CD4-positive, alpha-beta memory T cell (primary cell): ENCODE results near the gene RPN2. TPM values are rescaled to one million over a fixed set of nuclear protein-coding genes. Genes with fewer than 3 reads are reported as not detected.
A peak's percentile ranks its signal among the peaks of the same experiment; 100 is the strongest.

Experiments used
- CTCF ChIA-PET: fragments of 350-600 bp; sonication (Branson Sonifier 250); formaldehyde crosslinking; loops from one replicate; lab custom pipeline; 2021; ENCODE audit warnings: inconsistent platforms; ENCODE audit not compliant: partially characterized antibody; lab: Charles Lee
- POLR2A ChIA-PET: fragments of 350-600 bp; sonication (Branson Sonifier 250); formaldehyde crosslinking; loops from one replicate; lab custom pipeline; 2021; ENCODE audit not compliant: partially characterized antibody; lab: Charles Lee
- DNase-seq, 5 donors: peaks; one replicate each; pipeline versions ENCODE4 v3.0.0 to v3.0.0-alpha.2; 2020 to 2022; ENCODE audit warnings: mixed read lengths in 1 of 5
- H3K27ac ChIP-seq: one replicate; pipeline ENCODE4 v1.7.0; 2013; ENCODE audit warnings: low read depth, low read length
- H3K27me3 ChIP-seq: 2 replicates; pipeline ENCODE4 v1.7.0; 2013; ENCODE audit warnings: mild to moderate bottlenecking, low read length, moderate library complexity; ENCODE audit not compliant: insufficient read depth
- H3K36me3 ChIP-seq: 2 replicates; pipeline ENCODE4 v1.7.0; 2013; ENCODE audit warnings: mild to moderate bottlenecking, low read length, moderate library complexity; ENCODE audit not compliant: insufficient read depth
- H3K4me1 ChIP-seq: 2 replicates; pipeline ENCODE4 v1.7.0; 2013; ENCODE audit warnings: mild to moderate bottlenecking, low read length, moderate library complexity; ENCODE audit not compliant: insufficient read depth
- H3K4me3 ChIP-seq, 2 donors: one replicate each; pipeline ENCODE4 v1.7.0; 2013; ENCODE audit warnings: low read length in 2 of 2, mild to moderate bottlenecking in 1 of 2
- H3K9me3 ChIP-seq, 2 donors: one replicate each; pipeline ENCODE4 v1.7.0; 2013; ENCODE audit warnings: low read length in 2 of 2, control low read depth in 1 of 2; ENCODE audit not compliant: control insufficient read depth in 1 of 2
- H3K27ac Mint-ChIP-seq, 7 donors: one replicate each; pipeline ENCODE4 v1.8.0; 2020 to 2021; ENCODE audit warnings: mixed read lengths in 7 of 7, mild to moderate bottlenecking in 6 of 7, inconsistent platforms in 3 of 7, moderate library complexity in 3 of 7
- H3K27me3 Mint-ChIP-seq, 2 donors: one replicate each; pipeline ENCODE4 v1.8.0; 2020 to 2021; ENCODE audit warnings: mixed read lengths in 2 of 2
- H3K36me3 Mint-ChIP-seq, 2 donors: one replicate each; pipeline ENCODE4 v1.8.0; 2020 to 2021; ENCODE audit warnings: mixed read lengths in 2 of 2, inconsistent platforms in 1 of 2, mild to moderate bottlenecking in 1 of 2
- H3K4me1 Mint-ChIP-seq, 4 donors: one replicate each; pipeline ENCODE4 v1.8.0; 2020 to 2021; ENCODE audit warnings: mixed read lengths in 4 of 4, mild to moderate bottlenecking in 1 of 4
- H3K4me3 Mint-ChIP-seq, 8 donors: one replicate each; pipeline ENCODE4 v1.8.0; 2020 to 2021; ENCODE audit warnings: mixed read lengths in 8 of 8, mild to moderate bottlenecking in 7 of 8, moderate library complexity in 6 of 8, inconsistent platforms in 3 of 8
- H3K9me3 Mint-ChIP-seq, 8 donors: one replicate each; pipeline ENCODE4 v1.8.0; 2020 to 2021; ENCODE audit warnings: mixed read lengths in 8 of 8, mild to moderate bottlenecking in 5 of 8, inconsistent platforms in 3 of 8, moderate library complexity in 1 of 8
- intact Hi-C: fragments of 100-400 bp; cut with micrococcal nuclease; formaldehyde crosslinking; loops from one replicate; pipeline ENCODE4 v1.15.1; 2023
- polyA plus RNA-seq, 2 donors: library from polyadenylated mRNA; unstranded; fragments of 300-500 nt; fragmentation: Illumina TruSeq; gene quantifications; one replicate each; pipeline ENCODE4 v1.2.3, GENCODE V29; 2021
- total RNA-seq, 2 experiments: library from RNA; stranded (reverse); gene quantifications; one replicate each; pipeline ENCODE4 v1.2.3, GENCODE V29; 2021

Gene RPN2
- total and polyA plus RNA-seq, 4 experiments from 2014 or later, result 125 to 349 (median 192) TPM

GRCh38 chr20:37161830-37162549, 17.1 kb upstream of the RPN2 start:
- Histone ChIP-seq H3K9me3 (no peaks in the 10 kb centered on the region), H3K4me3 (no peak overlapping the region), H3K27ac (no peak overlapping the region), H3K4me1 (no peaks in the 10 kb centered on the region), H3K27me3 (no peaks in the 10 kb centered on the region), H3K36me3 (no peaks in the 10 kb centered on the region)
- CTCF ChIA-PET, result interaction anchor here (1.2 kb wide), 1 partner anchor 154 kb away, joined by 3 read pairs; no protein-coding TSS in a partner anchor
- Mint-ChIP-seq H3K27me3 (peaks cover 0 to 2% of the 10 kb centered on the region in 2 donors), H3K27ac (peak overlapping the region in 1 of 7 donors; percentile 49), H3K9me3 (no peaks in the 10 kb centered on the region), H3K36me3 (no peaks in the 10 kb centered on the region), H3K4me1 (no peaks in the 10 kb centered on the region), H3K4me3 (no peak overlapping the region)
- POLR2A ChIA-PET, result no interaction called here
- intact Hi-C loops, result no loop called here
- no peak for DNase-seq

GRCh38 chr20:37162646-37163045, 16.5 kb upstream of the RPN2 start:
- H3K9me3 Mint-ChIP-seq, result no peaks in the 10 kb centered on the region
- H3K4me3 ChIP-seq, result no peak overlapping the region
- intact Hi-C loops, result no loop called here
- ChIA-PET POLR2A (no interaction called here), CTCF (interaction anchor here (1.2 kb wide), 1 partner anchor 155 kb away, joined by 3 read pairs; no protein-coding TSS in a partner anchor)
- H3K9me3 ChIP-seq, result no peaks in the 10 kb centered on the region
- no peaks in the 10 kb centered on the region for H3K4me1 ChIP-seq
- no peak overlapping the region for H3K27ac ChIP-seq
- peaks cover 0 to 4% of the 10 kb centered on the region in 2 donors for H3K36me3 Mint-ChIP-seq
- H3K27me3 Mint-ChIP-seq, result peaks cover 0 to 2% of the 10 kb centered on the region in 2 donors
- no peak for DNase-seq
- no peak overlapping the region for H3K27ac Mint-ChIP-seq
- H3K27me3 ChIP-seq, result no peaks in the 10 kb centered on the region
- H3K4me1 Mint-ChIP-seq, result no peaks in the 10 kb centered on the region
- no peak overlapping the region for H3K4me3 Mint-ChIP-seq
- H3K36me3 ChIP-seq, result no peaks in the 10 kb centered on the region

GRCh38 chr20:37163832-37164554, 15.1 kb upstream of the RPN2 start:
- no peak overlapping the region for H3K4me3 Mint-ChIP-seq

GRCh38 chr20:37165031-37165430, 14.1 kb upstream of the RPN2 start:
- DNase-seq, result no peak
- ChIA-PET POLR2A (no interaction called here), CTCF (no interaction called here)
- peaks cover 0 to 2% of the 10 kb centered on the region in 2 donors for H3K27me3 Mint-ChIP-seq
- no peak overlapping the region for H3K27ac ChIP-seq
- H3K4me1 ChIP-seq, result no peaks in the 10 kb centered on the region
- no peak overlapping the region for H3K4me3 ChIP-seq
- H3K9me3 ChIP-seq, result no peaks in the 10 kb centered on the region
- H3K27ac Mint-ChIP-seq, result no peak overlapping the region
- peaks cover 0 to 7% of the 10 kb centered on the region in 2 donors for H3K36me3 Mint-ChIP-seq
- no peaks in the 10 kb centered on the region for H3K4me1 Mint-ChIP-seq
- intact Hi-C loops, result no loop called here
- H3K27me3 ChIP-seq, result no peaks in the 10 kb centered on the region
- no peaks in the 10 kb centered on the region for H3K36me3 ChIP-seq
- no peak overlapping the region for H3K4me3 Mint-ChIP-seq
- no peaks in the 10 kb centered on the region for H3K9me3 Mint-ChIP-seq

More at GRCh38 chr20:37163832-37164554, 15.1 kb upstream of the RPN2 start:
- Histone ChIP-seq H3K4me1 (no peaks in the 10 kb centered on the region), H3K4me3 (no peak overlapping the region), H3K27me3 (no peaks in the 10 kb centered on the region), H3K27ac (no peak overlapping the region), H3K36me3 (no peaks in the 10 kb centered on the region), H3K9me3 (no peaks in the 10 kb centered on the region)
- Mint-ChIP-seq H3K4me1 (no peaks in the 10 kb centered on the region), H3K27ac (no peak overlapping the region), H3K9me3 (no peaks in the 10 kb centered on the region), H3K27me3 (peaks cover 0 to 2% of the 10 kb centered on the region in 2 donors), H3K36me3 (peaks cover 0 to 7% of the 10 kb centered on the region in 2 donors)
- POLR2A ChIA-PET, result no interaction called here
- intact Hi-C loops, result no loop called here
- CTCF ChIA-PET, result no interaction called here
- no peak for DNase-seq

- ChIA-PET CTCF (interaction anchor here (1.5 kb wide), 1 partner anchor 12 kb away, joined by 5 read pairs; the partner anchor contains the start of gene RPN2), POLR2A (no interaction called here)
- intact Hi-C loops, result no loop called here
- Histone ChIP-seq H3K4me3 (no peak overlapping the region), H3K4me1 (no peaks in the 10 kb centered on the region), H3K27me3 (no peaks in the 10 kb centered on the region), H3K36me3 (no peaks in the 10 kb centered on the region), H3K9me3 (no peaks in the 10 kb centered on the region), H3K27ac (no peak overlapping the region)
- H3K9me3 Mint-ChIP-seq, result no peaks in the 10 kb centered on the region
- H3K4me1 Mint-ChIP-seq, result no peaks in the 10 kb centered on the region
- H3K4me3 Mint-ChIP-seq, result no peak overlapping the region
- DNase-seq, result no peak
- H3K27ac Mint-ChIP-seq, result no peak overlapping the region
- peaks cover 0 to 11% of the 10 kb centered on the region in 2 donors for H3K36me3 Mint-ChIP-seq
- H3K27me3 Mint-ChIP-seq, result peaks cover 0 to 2% of the 10 kb centered on the region in 2 donors
Measured at GRCh38 chr20:37166867-37167266, 12.3 kb upstream of the RPN2 start.

GRCh38 chr20:37172836-37173235, 6.3 kb upstream of the RPN2 start:
- Mint-ChIP-seq H3K4me3 (no peak overlapping the region), H3K27me3 (no peaks in the 10 kb centered on the region), H3K9me3 (no peaks in the 10 kb centered on the region), H3K27ac (no peak overlapping the region), H3K36me3 (peaks cover 0 to 5% of the 10 kb centered on the region in 2 donors), H3K4me1 (peaks cover 0 to under 1% (median under 1%) of the 10 kb centered on the region in 4 donors)
- ChIA-PET CTCF (interaction anchor here (1.9 kb wide), 1 partner anchor 22 kb away, joined by 7 read pairs; no protein-coding TSS in a partner anchor), POLR2A (no interaction called here)
- intact Hi-C loops, result loop anchor here (1.0 kb wide), 1 partner anchor 12 kb away; no protein-coding TSS in a partner anchor
- Histone ChIP-seq H3K4me3 (no peak overlapping the region), H3K36me3 (no peaks in the 10 kb centered on the region), H3K27ac (no peak overlapping the region), H3K9me3 (no peaks in the 10 kb centered on the region), H3K27me3 (no peaks in the 10 kb centered on the region), H3K4me1 (peaks cover 6% of the 10 kb centered on the region)
- no peak for DNase-seq
